Measurements from ENCODE around the gene OSBP2.
A peak's percentile ranks its signal among the peaks of the same experiment; 100 is the strongest.

- peak; percentile 80 for TF ChIP-seq CTCF (IDR thresholded peaks at IDR 0.05; ENCODE audit: low read depth, low read length)
- TF ChIP-seq EZH2phosphoT487 (IDR thresholded peaks at IDR 0.05; ENCODE audit: low read depth): no peak
These were observed 196.2 kb downstream of the OSBP2 start for GRCh38 chr22:30890686-30891442.

All from OCI-LY3 (cell line).